Brain microvascular endothelial cell (primary cell): ENCODE measurements around the gene PTK6.

Experiments
- DNase-seq: peaks from one replicate; pipeline ENCODE4 v3.0.0-alpha.2; 2020
- H3K27ac ChIP-seq: fragments of 250-450 bp; sonication (Bioruptor Pico); 2 replicates; pipeline ENCODE4 v1.5.1; 2020; ENCODE audit warnings: mild to moderate bottlenecking, moderate library complexity
- H3K27me3 ChIP-seq: fragments of 250-450 bp; sonication (Bioruptor Pico); replicated peaks from 2 replicates; pipeline ENCODE4 v1.5.1; 2020; ENCODE audit warnings: mild to moderate bottlenecking
- H3K36me3 ChIP-seq: fragments of 250-450 bp; sonication (Bioruptor Pico); replicated peaks from 2 replicates; pipeline ENCODE4 v1.5.1; 2020; ENCODE audit warnings: mild to moderate bottlenecking
- H3K4me3 ChIP-seq: 2 replicates; pipeline ENCODE4 v1.5.1; 2011; ENCODE audit warnings: low read depth, mild to moderate bottlenecking, control low read depth, low read length, moderate library complexity
- in situ Hi-C: cut with HindIII; loops from 2 replicates; pipeline ENCODE4 v1.10.0; 2017; ENCODE audit warnings: low sequenced_read_pairs, low pct_ligation_motif_present
- TF ChIP-seq, protein P1 (sequence below): IDR thresholded peaks from 2 replicates; pipeline ENCODE4 v1.5.1; 2011; ENCODE audit warnings: low read depth, mild to moderate bottlenecking, moderate library complexity, low read length, control low read depth, inconsistent platforms; ENCODE audit errors: missing control alignments

The PTK6 gene

DNA sequence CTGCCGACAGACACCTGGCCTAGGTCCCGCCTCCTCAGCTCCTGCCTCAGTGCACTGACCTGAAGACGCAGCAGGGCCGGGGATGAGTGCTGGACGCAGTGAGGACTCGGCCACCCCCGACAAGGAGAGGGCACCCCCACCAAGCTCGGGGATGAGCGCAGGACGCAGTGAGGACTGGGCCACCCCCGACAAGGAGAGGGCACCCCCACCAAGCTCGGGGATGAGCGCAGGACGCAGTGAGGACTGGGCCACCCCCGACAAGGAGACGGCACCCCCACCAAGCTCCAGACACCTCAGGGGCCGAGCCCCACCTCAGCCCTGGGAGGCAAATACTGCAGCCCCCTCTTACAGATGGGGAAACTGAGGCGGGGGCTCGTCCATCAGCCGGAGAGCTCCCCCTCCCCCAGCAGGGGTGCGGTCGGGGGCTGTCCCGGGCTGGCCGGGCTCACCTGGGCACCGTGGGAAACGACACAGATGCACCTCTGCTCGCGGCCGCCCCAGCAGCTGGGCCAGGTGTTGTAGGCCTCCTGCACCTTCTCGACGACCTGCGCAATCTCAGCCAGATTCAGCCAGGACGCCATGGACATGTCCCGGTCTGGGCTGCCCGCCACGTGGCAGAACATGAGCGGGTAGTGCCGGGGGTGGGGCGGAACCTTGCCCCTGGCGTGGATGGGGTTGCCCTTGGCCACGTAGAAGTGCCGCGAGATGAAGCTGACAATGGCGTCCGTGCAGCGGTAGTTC, 29.4 kb upstream of the PTK6 start:
- H3K4me3 ChIP-seq, result no peak overlapping the region
- H3K27ac ChIP-seq, result no peak overlapping the region
- TF ChIP-seq, protein P1, sequence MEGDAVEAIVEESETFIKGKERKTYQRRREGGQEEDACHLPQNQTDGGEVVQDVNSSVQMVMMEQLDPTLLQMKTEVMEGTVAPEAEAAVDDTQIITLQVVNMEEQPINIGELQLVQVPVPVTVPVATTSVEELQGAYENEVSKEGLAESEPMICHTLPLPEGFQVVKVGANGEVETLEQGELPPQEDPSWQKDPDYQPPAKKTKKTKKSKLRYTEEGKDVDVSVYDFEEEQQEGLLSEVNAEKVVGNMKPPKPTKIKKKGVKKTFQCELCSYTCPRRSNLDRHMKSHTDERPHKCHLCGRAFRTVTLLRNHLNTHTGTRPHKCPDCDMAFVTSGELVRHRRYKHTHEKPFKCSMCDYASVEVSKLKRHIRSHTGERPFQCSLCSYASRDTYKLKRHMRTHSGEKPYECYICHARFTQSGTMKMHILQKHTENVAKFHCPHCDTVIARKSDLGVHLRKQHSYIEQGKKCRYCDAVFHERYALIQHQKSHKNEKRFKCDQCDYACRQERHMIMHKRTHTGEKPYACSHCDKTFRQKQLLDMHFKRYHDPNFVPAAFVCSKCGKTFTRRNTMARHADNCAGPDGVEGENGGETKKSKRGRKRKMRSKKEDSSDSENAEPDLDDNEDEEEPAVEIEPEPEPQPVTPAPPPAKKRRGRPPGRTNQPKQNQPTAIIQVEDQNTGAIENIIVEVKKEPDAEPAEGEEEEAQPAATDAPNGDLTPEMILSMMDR, result no peak
- in situ Hi-C loops, result no loop called here
- H3K36me3 ChIP-seq, result peaks cover 20% of the 10 kb centered on the region
- DNase-seq, result no peak
- no peaks in the 10 kb centered on the region for H3K27me3 ChIP-seq

DNA sequence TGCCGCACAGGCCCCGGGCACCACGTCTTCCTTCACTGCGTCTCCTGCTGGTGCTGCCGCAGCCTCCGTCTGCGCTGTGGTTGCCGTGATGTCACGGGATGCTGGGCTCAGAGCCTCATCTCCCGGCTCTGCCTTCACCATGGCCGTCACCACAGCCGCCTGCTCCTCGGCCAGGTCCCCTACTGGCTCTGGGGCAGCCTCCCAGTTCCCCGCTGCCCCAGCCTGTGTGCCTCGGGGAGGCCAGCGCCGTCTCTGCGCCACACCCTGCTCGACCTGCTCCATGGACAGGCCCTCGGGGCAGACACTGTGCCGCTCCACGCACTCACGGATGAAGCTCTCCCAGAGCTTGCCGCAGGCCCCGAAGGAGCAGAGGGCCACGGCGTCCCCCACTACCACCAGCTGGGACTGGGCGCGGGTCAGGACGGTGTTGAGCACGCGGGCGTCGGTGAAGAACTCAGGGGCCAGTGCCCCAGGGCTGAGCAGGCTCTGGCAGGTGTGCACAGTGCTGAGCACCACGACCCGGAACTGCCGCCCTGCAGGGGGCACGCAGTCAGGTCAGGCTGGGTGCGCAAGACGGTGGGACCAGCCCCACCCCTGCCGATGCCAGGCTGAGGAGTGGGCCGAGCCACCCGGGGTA, 28.6 kb upstream of the PTK6 start:
- in situ Hi-C loops, result no loop called here
- Histone ChIP-seq H3K36me3 (peaks cover 25% of the 10 kb centered on the region), H3K27ac (no peak overlapping the region), H3K4me3 (no peak overlapping the region), H3K27me3 (no peaks in the 10 kb centered on the region)
- DNase-seq, result no peak
- TF ChIP-seq, protein P1, result no peak

- Histone ChIP-seq H3K27ac (no peak overlapping the region), H3K27me3 (no peaks in the 10 kb centered on the region), H3K36me3 (peaks cover 32% of the 10 kb centered on the region), H3K4me3 (no peak overlapping the region)
- DNase-seq, result no peak
- TF ChIP-seq, protein P1, result no peak
- in situ Hi-C loops, result no loop called here
These were observed 28.0 kb upstream of the PTK6 start for GRCh38 chr20:63565021-63565698.

DNA sequence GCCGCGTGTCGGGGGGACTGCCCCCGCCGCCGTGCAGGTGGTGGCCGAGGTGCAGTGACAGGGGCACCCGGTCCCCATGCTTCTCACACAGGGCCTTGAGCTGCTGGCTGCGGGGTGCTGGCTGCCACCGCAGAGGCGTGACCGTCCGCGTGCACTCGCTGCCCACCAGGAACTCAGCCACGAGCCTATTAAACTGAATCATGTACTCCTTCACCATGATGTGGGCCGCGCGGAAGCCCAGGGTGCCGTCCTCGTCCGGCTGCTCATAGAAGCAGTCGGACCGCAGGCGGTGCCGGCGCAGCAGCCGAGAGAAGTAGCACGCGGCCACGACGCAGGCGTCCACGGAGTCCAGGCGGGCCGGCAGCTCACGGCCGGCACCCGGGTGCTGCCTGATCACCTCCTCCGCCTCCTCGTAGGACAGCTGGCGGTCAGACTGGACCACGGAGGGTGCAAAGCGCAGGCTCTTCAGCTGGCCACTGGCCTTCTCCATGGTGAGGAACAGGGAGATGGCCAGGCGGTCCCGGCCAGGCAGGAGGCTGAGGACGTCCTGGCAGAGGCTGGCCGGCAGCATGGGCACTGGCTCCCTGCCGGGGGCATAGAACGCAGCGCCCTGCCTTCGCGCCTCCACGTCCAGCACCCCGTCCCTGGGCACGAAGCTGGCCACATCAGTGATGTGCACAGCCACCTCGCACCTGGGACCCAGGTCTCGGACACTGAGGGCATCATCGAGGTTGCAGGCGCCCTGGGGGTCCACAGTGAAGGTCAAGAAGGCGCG, 27.0 kb upstream of the PTK6 start:
- no peaks in the 10 kb centered on the region for H3K27me3 ChIP-seq
- in situ Hi-C loops, result no loop called here
- peaks cover 36% of the 10 kb centered on the region for H3K36me3 ChIP-seq
- no peak for DNase-seq
- TF ChIP-seq, protein P1, result no peak
- H3K27ac ChIP-seq, result no peak overlapping the region
- no peak overlapping the region for H3K4me3 ChIP-seq

GRCh38 chr20:63563225-63563935, 26.2 kb upstream of the PTK6 start:
- DNase-seq, result no peak
- Histone ChIP-seq H3K36me3 (peaks cover 36% of the 10 kb centered on the region), H3K27me3 (no peaks in the 10 kb centered on the region), H3K27ac (no peak overlapping the region), H3K4me3 (no peak overlapping the region)
- in situ Hi-C loops, result no loop called here
- TF ChIP-seq, protein P1, result no peak
